WTC11 (cell line): ENCODE data around the gene NLGN1. TPM values are rescaled to one million over a fixed set of nuclear protein-coding genes. Genes with fewer than 3 reads are reported as not detected.

Experiments
- ATAC-seq: fragments of 200-7000 bp; cut with Tn5 transposase; 2 replicates; pipeline ENCODE4 v1.10.0; 2021; ENCODE audit warnings: mild to moderate bottlenecking, moderate library complexity
- CTCF ChIA-PET: fragments of 300-600 bp; sonication (Branson Sonifier 250); formaldehyde crosslinking; loops from one replicate; lab custom pipeline; 2021; ENCODE audit warnings: antibody characterized with exemption; lab: Charles Lee
- POLR2A ChIA-PET: fragments of 350-600 bp; sonication (Branson Sonifier 250); formaldehyde crosslinking; loops from one replicate; lab custom pipeline; 2021; ENCODE audit warnings: antibody characterized with exemption; lab: Charles Lee
- DNase-seq: peaks from one replicate; pipeline ENCODE4 v3.0.0; 2021; ENCODE audit warnings: low spot score
- H3K27ac Mint-ChIP-seq: 2 replicates; pipeline ENCODE4 v1.8.0; 2021; ENCODE audit warnings: mixed read lengths
- H3K27me3 Mint-ChIP-seq: 2 replicates; pipeline ENCODE4 v1.8.0; 2021; ENCODE audit warnings: low read depth, mild to moderate bottlenecking, moderate library complexity, mixed read lengths
- H3K36me3 Mint-ChIP-seq: 2 replicates; pipeline ENCODE4 v1.8.0; 2021; ENCODE audit warnings: mixed read lengths
- H3K4me1 Mint-ChIP-seq: 2 replicates; pipeline ENCODE4 v1.8.0; 2022; ENCODE audit warnings: mixed read lengths
- H3K4me3 Mint-ChIP-seq: 2 replicates; pipeline ENCODE4 v1.8.0; 2021; ENCODE audit warnings: mild to moderate bottlenecking, moderate library complexity, mixed read lengths
- H3K9me3 Mint-ChIP-seq: 2 replicates; pipeline ENCODE4 v1.8.0; 2021; ENCODE audit warnings: mixed read lengths
- ARID4B ChIP-seq: sonication (generic); formaldehyde crosslinking; IDR thresholded peaks from 2 replicates; pipeline ENCODE4 v1.8.0; 2023; ENCODE audit warnings: missing genetic modification reagents, mild to moderate bottlenecking, borderline replicate concordance
- ATF6 ChIP-seq: sonication (generic); formaldehyde crosslinking; IDR thresholded peaks from 2 replicates; pipeline ENCODE4 v1.8.1; 2023; ENCODE audit warnings: mild to moderate bottlenecking, missing genetic modification reagents
- E2F4 ChIP-seq: sonication (generic); formaldehyde crosslinking; IDR thresholded peaks from 2 replicates; pipeline ENCODE4 v1.8.1; 2022; ENCODE audit warnings: low read depth, mild to moderate bottlenecking, moderate library complexity, missing genetic modification reagents, borderline replicate concordance
- ETV6 ChIP-seq: sonication (generic); formaldehyde crosslinking; IDR thresholded peaks from 2 replicates; pipeline ENCODE4 v1.8.1; 2022; ENCODE audit warnings: mild to moderate bottlenecking, missing genetic modification reagents
- FOXK1 ChIP-seq: sonication (generic); formaldehyde crosslinking; IDR thresholded peaks from 2 replicates; pipeline ENCODE4 v1.8.0; 2022; ENCODE audit warnings: mild to moderate bottlenecking, moderate library complexity, missing genetic modification reagents
- GABPB1 ChIP-seq: sonication (generic); formaldehyde crosslinking; IDR thresholded peaks from 2 replicates; pipeline ENCODE4 v1.8.1; 2023; ENCODE audit warnings: mild to moderate bottlenecking, missing genetic modification reagents
- IRF1 ChIP-seq: sonication (generic); formaldehyde crosslinking; IDR thresholded peaks from 2 replicates; pipeline ENCODE4 v1.8.0; 2023; ENCODE audit warnings: missing genetic modification reagents
- MXD4 ChIP-seq: fragments of 250-450 bp; sonication (Bioruptor Pico); IDR thresholded peaks from 2 replicates; pipeline ENCODE4 v1.8.0; 2021; ENCODE audit warnings: mild to moderate bottlenecking, moderate library complexity, borderline replicate concordance
- PRDM15 ChIP-seq: sonication (generic); formaldehyde crosslinking; IDR thresholded peaks from 2 replicates; pipeline ENCODE4 v1.8.0; 2022; ENCODE audit warnings: missing genetic modification reagents
- STAT6 ChIP-seq: sonication (generic); formaldehyde crosslinking; conservative IDR thresholded peaks from 2 replicates; pipeline ENCODE4 v1.8.1; 2023; ENCODE audit warnings: mild to moderate bottlenecking, low read depth, missing genetic modification reagents, moderate library complexity
- USF2 ChIP-seq: sonication (generic); formaldehyde crosslinking; IDR thresholded peaks from 2 replicates; pipeline ENCODE4 v1.8.1; 2023; ENCODE audit warnings: mild to moderate bottlenecking, missing genetic modification reagents, moderate library complexity
- ZBTB21 ChIP-seq: sonication (generic); formaldehyde crosslinking; IDR thresholded peaks from 2 replicates; pipeline ENCODE4 v1.8.1; 2023; ENCODE audit warnings: mild to moderate bottlenecking, missing genetic modification reagents, borderline replicate concordance
- ZNF281 ChIP-seq: sonication (generic); formaldehyde crosslinking; IDR thresholded peaks from 2 replicates; pipeline ENCODE4 v1.8.0; 2023; ENCODE audit warnings: mild to moderate bottlenecking, missing genetic modification reagents
- ZNF423 ChIP-seq: fragments of 250-450 bp; sonication (Bioruptor Pico); IDR thresholded peaks from 2 replicates; pipeline ENCODE4 v2.1.2; 2022; ENCODE audit warnings: mild to moderate bottlenecking, moderate library complexity
- ZSCAN18 ChIP-seq: fragments of 250-450 bp; sonication (Bioruptor Pico); IDR thresholded peaks from 2 replicates; pipeline ENCODE4 v2.1.2; 2022; ENCODE audit warnings: mild to moderate bottlenecking, moderate library complexity
- total RNA-seq: library from RNA; stranded (reverse); gene quantifications from 3 replicates; pipeline ENCODE4 v1.2.3, GENCODE V29; 2021

The NLGN1 gene
- total RNA-seq, 1 experiment from 2014 or later, result 12.4 TPM

GRCh38 chr3:174332391-174332790 lies 934.8 kb downstream of the NLGN1 start:
- H3K4me3 Mint-ChIP-seq, result no peak overlapping the region
- H3K27ac Mint-ChIP-seq, result no peak overlapping the region
- DNase-seq (no peak), ATAC-seq (no peak)
- peaks cover 2% of the 10 kb centered on the region for H3K36me3 Mint-ChIP-seq
- peaks cover 6% of the 10 kb centered on the region for H3K27me3 Mint-ChIP-seq
- peaks cover 28% of the 10 kb centered on the region for H3K4me1 Mint-ChIP-seq
- POLR2A ChIA-PET, result no interaction called here
- CTCF ChIA-PET, result interaction anchor here (1.3 kb wide), 1 partner anchor 207 kb away, joined by 5 read pairs; no protein-coding TSS in a partner anchor
- H3K9me3 Mint-ChIP-seq, result peaks cover 24% of the 10 kb centered on the region
- no peak for TF ChIP-seq IRF1
- TF ChIP-seq E2F4 (CRISPR knock-in tag), result no peak
- no peak for TF ChIP-seq ZNF281 (CRISPR knock-in tag)
- no peak for TF ChIP-seq PRDM15
- TF ChIP-seq USF2 (CRISPR knock-in tag), result no peak
- no peak for TF ChIP-seq ATF6
- no peak for TF ChIP-seq STAT6
- TF ChIP-seq ETV6, result no peak
- no peak for TF ChIP-seq ARID4B (CRISPR knock-in tag)
- TF ChIP-seq ZBTB21, result no peak
- no peak for TF ChIP-seq ZSCAN18 (CRISPR knock-in tag)
- no peak for TF ChIP-seq FOXK1
- TF ChIP-seq MXD4 (CRISPR knock-in tag), result no peak
- no peak for TF ChIP-seq GABPB1 (CRISPR knock-in tag)
- TF ChIP-seq ZNF423 (CRISPR knock-in tag), result no peak
